ENCODE data around the gene PRDX5. TPM values are rescaled to one million over a fixed set of nuclear protein-coding genes. Genes with fewer than 3 reads are reported as not detected.

PRDX5 gene
- total and polyA plus RNA-seq, 7 experiments from 2014 or later = 41.4 to 195 (median 59.6) TPM

- peaks cover 4 to 8% of the 10 kb centered on the region in 2 donors for H3K4me1 ChIP-seq (ENCODE audit: control insufficient read depth in 2 of 2, insufficient read depth in 2 of 2, low read length in 2 of 2)
- Mint-ChIP-seq H3K27me3 (no peaks in the 10 kb centered on the region), H3K36me3 (no peaks in the 10 kb centered on the region), H3K4me1 (peaks cover 0 to 12% (median 7%) of the 10 kb centered on the region in 7 donors), H3K9me3 (peaks cover 0 to 4% (median 0%) of the 10 kb centered on the region in 11 donors), H3K27ac (no peak overlapping the region), H3K4me3 (no peak overlapping the region)
- POLR2A ChIA-PET = no interaction called here
- H3K4me3 ChIP-seq (ENCODE audit: low read length) = no peak overlapping the region
- CTCF ChIA-PET = no interaction called here
- no peak for ATAC-seq
- no peaks in the 10 kb centered on the region for H3K9me3 ChIP-seq (ENCODE audit: control insufficient read depth in 2 of 3, low read length in 3 of 3)
- no peak overlapping the region for H3K27ac ChIP-seq (ENCODE audit: low read depth, low read length)
- peaks cover 0 to 10% (median 0%) of the 10 kb centered on the region in 3 experiments for H3K36me3 ChIP-seq (ENCODE audit: control insufficient read depth in 2 of 3, insufficient read depth in 3 of 3, low read length in 3 of 3)
- H3K27me3 ChIP-seq (ENCODE audit: control insufficient read depth in 2 of 2, insufficient read depth in 2 of 2, low read length in 2 of 2) = no peaks in the 10 kb centered on the region
- intact Hi-C loops (cut with micrococcal nuclease) = no loop called here
- no peak for DNase-seq
Measured at GRCh38 chr11:64327375-64327774, 9.5 kb downstream of the PRDX5 start.

- CTCF ChIA-PET = no interaction called here
- POLR2A ChIA-PET = no interaction called here
- peaks cover 0 to 4% (median 0%) of the 10 kb centered on the region in 11 donors for H3K9me3 Mint-ChIP-seq
Measured at GRCh38 chr11:64327993-64328392, 10.1 kb downstream of the PRDX5 start.

GRCh38 chr11:64330888-64331287 lies 13.0 kb downstream of the PRDX5 start:
- Histone ChIP-seq H3K36me3 (ENCODE audit: control insufficient read depth in 2 of 3, insufficient read depth in 3 of 3, low read length in 3 of 3) (peaks cover 0 to 8% (median 0%) of the 10 kb centered on the region in 3 experiments), H3K27ac (ENCODE audit: low read depth, low read length) (no peak overlapping the region), H3K27me3 (ENCODE audit: control insufficient read depth in 2 of 2, insufficient read depth in 2 of 2, low read length in 2 of 2) (no peaks in the 10 kb centered on the region), H3K9me3 (ENCODE audit: control insufficient read depth in 2 of 3, low read length in 3 of 3) (no peaks in the 10 kb centered on the region), H3K4me1 (ENCODE audit: control insufficient read depth in 2 of 2, insufficient read depth in 2 of 2, low read length in 2 of 2) (peaks cover 4 to 8% of the 10 kb centered on the region in 2 donors), H3K4me3 (ENCODE audit: low read length) (no peak overlapping the region)
- CTCF ChIA-PET = interaction anchor here (0.8 to 2.0 kb wide), 3 partner anchors 13 to 126 kb away, joined by 4 to 10 read pairs (median 7); partner anchors contain the start of genes ESRRA, PRDX5 and TRMT112
- no peak for DNase-seq
- ATAC-seq = no peak
- Mint-ChIP-seq H3K36me3 (peaks cover 0 to 4% (median 0%) of the 10 kb centered on the region in 5 donors), H3K4me3 (no peak overlapping the region), H3K4me1 (peaks cover 0 to 14% (median 7%) of the 10 kb centered on the region in 7 donors), H3K27ac (peak overlapping the region in 2 of 9 donors; percentile 36 to 42), H3K9me3 (peaks cover 0 to 4% (median 0%) of the 10 kb centered on the region in 11 donors), H3K27me3 (no peaks in the 10 kb centered on the region)
- POLR2A ChIA-PET = interaction anchor here (0.6 to 1.7 kb wide), 6 partner anchors 12 to 710 kb away, joined by 3 to 10 read pairs (median 3); partner anchors contain the start of genes PRDX5, SAC3D1 and TRMT112
- intact Hi-C loops (cut with micrococcal nuclease) = loop anchor here (1.0 kb wide), 1 partner anchor 13 kb away; the partner anchor contains the start of gene PRDX5 (in 2 of the 2)

More at GRCh38 chr11:64327993-64328392, 10.1 kb downstream of the PRDX5 start:
- Histone ChIP-seq H3K9me3 (ENCODE audit: control insufficient read depth in 2 of 3, low read length in 3 of 3) (no peaks in the 10 kb centered on the region), H3K36me3 (ENCODE audit: control insufficient read depth in 2 of 3, insufficient read depth in 3 of 3, low read length in 3 of 3) (peaks cover 0 to 3% (median 0%) of the 10 kb centered on the region in 3 experiments), H3K4me1 (ENCODE audit: control insufficient read depth in 2 of 2, insufficient read depth in 2 of 2, low read length in 2 of 2) (peaks cover 4 to 8% of the 10 kb centered on the region in 2 donors), H3K4me3 (ENCODE audit: low read length) (no peak overlapping the region), H3K27ac (ENCODE audit: low read depth, low read length) (no peak overlapping the region), H3K27me3 (ENCODE audit: control insufficient read depth in 2 of 2, insufficient read depth in 2 of 2, low read length in 2 of 2) (no peaks in the 10 kb centered on the region)
- Mint-ChIP-seq H3K4me1 (peaks cover 0 to 12% (median 7%) of the 10 kb centered on the region in 7 donors), H3K27ac (no peak overlapping the region), H3K4me3 (no peak overlapping the region), H3K27me3 (no peaks in the 10 kb centered on the region), H3K36me3 (no peaks in the 10 kb centered on the region)
- DNase-seq (no peak), ATAC-seq (no peak)
- intact Hi-C loops (cut with micrococcal nuclease) = no loop called here

- Histone ChIP-seq H3K4me3 (ENCODE audit: low read length) (no peak overlapping the region), H3K4me1 (ENCODE audit: control insufficient read depth in 2 of 2, insufficient read depth in 2 of 2, low read length in 2 of 2) (peaks cover 4 to 8% of the 10 kb centered on the region in 2 donors), H3K36me3 (ENCODE audit: control insufficient read depth in 2 of 3, insufficient read depth in 3 of 3, low read length in 3 of 3) (peaks cover 0 to 8% (median 0%) of the 10 kb centered on the region in 3 experiments), H3K9me3 (ENCODE audit: control insufficient read depth in 2 of 3, low read length in 3 of 3) (no peaks in the 10 kb centered on the region), H3K27ac (ENCODE audit: low read depth, low read length) (no peak overlapping the region), H3K27me3 (ENCODE audit: control insufficient read depth in 2 of 2, insufficient read depth in 2 of 2, low read length in 2 of 2) (no peaks in the 10 kb centered on the region)
- H3K4me1 Mint-ChIP-seq = peaks cover 0 to 14% (median 7%) of the 10 kb centered on the region in 7 donors
- CTCF ChIA-PET = interaction anchor here (0.7 to 2.0 kb wide), 5 partner anchors 8 to 127 kb away, joined by 3 to 10 read pairs (median 4); partner anchors contain the start of genes ESRRA, PRDX5 and TRMT112
- peak overlapping the region in 6 of 9 donors; percentile 8 to 62 (median 33) for H3K27ac Mint-ChIP-seq
- H3K36me3 Mint-ChIP-seq = peaks cover 0 to 4% (median 0%) of the 10 kb centered on the region in 5 donors
- POLR2A ChIA-PET = interaction anchor here (0.6 to 2.0 kb wide), 4 partner anchors 11 to 47 kb away, joined by 3 to 10 read pairs (median 4); partner anchors contain the start of genes BAD, PRDX5 and TRMT112
- ATAC-seq (peak; percentile 92), DNase-seq (peak; percentile 33 to 76 (median 49))
- intact Hi-C loops (cut with micrococcal nuclease) = loop anchor here (1.0 kb wide), 1 partner anchor 13 kb away; the partner anchor contains the start of gene PRDX5 (in 2 of the 2)
- peaks cover 0 to 3% (median 0%) of the 10 kb centered on the region in 11 donors for H3K9me3 Mint-ChIP-seq
- peak overlapping the region in 3 of 10 donors; percentile 1 to 31 (median 27) for H3K4me3 Mint-ChIP-seq
- no peaks in the 10 kb centered on the region for H3K27me3 Mint-ChIP-seq
Measured at GRCh38 chr11:64331569-64332371, 13.8 kb downstream of the PRDX5 start.

- CTCF ChIA-PET = no interaction called here
- peaks cover 0 to 10% (median 8%) of the 10 kb centered on the region in 5 donors for H3K36me3 Mint-ChIP-seq
- Histone ChIP-seq H3K27ac (ENCODE audit: low read depth, low read length) (no peak overlapping the region), H3K4me1 (ENCODE audit: control insufficient read depth in 2 of 2, insufficient read depth in 2 of 2, low read length in 2 of 2) (peaks cover 4 to 8% of the 10 kb centered on the region in 2 donors), H3K9me3 (ENCODE audit: control insufficient read depth in 2 of 3, low read length in 3 of 3) (no peaks in the 10 kb centered on the region), H3K36me3 (ENCODE audit: control insufficient read depth in 2 of 3, insufficient read depth in 3 of 3, low read length in 3 of 3) (peaks cover 0 to 11% (median 4%) of the 10 kb centered on the region in 3 experiments), H3K27me3 (ENCODE audit: control insufficient read depth in 2 of 2, insufficient read depth in 2 of 2, low read length in 2 of 2) (no peaks in the 10 kb centered on the region), H3K4me3 (ENCODE audit: low read length) (no peak overlapping the region)
- intact Hi-C loops (cut with micrococcal nuclease) = no loop called here
- no peak overlapping the region for H3K4me3 Mint-ChIP-seq
- H3K27me3 Mint-ChIP-seq = no peaks in the 10 kb centered on the region
- no peak for ATAC-seq
- H3K27ac Mint-ChIP-seq = no peak overlapping the region
- H3K4me1 Mint-ChIP-seq = peaks cover 0 to 26% (median 12%) of the 10 kb centered on the region in 7 donors
- POLR2A ChIA-PET = interaction anchor here (1.2 to 2.0 kb wide), 2 partner anchors 10 to 49 kb away, joined by 5 read pairs; partner anchors contain the start of gene BAD
- DNase-seq = no peak
- H3K9me3 Mint-ChIP-seq = no peaks in the 10 kb centered on the region
Measured at GRCh38 chr11:64333556-64333955, 15.6 kb downstream of the PRDX5 start.

Measured in naive thymus-derived CD4-positive, alpha-beta T cell (primary cell).